IMR-90 (cell line): ENCODE results near the gene TSR3. TPM values are rescaled to one million over a fixed set of nuclear protein-coding genes. Genes with fewer than 3 reads are reported as not detected.

Experiments
- ATAC-seq: fragments of 200-7000 bp; cut with Tn5 transposase; 2 replicates; pipeline ENCODE4 v1.9.1; 2020; ENCODE audit warnings: low read depth, mild to moderate bottlenecking, moderate library complexity
- BruUV-seq: library from RNA; stranded (reverse); fragments of 400-500 nt; replicated peaks from 2 replicates; lab custom pipeline; 2021; lab: Mats Ljungman, UMichigan
- CTCF ChIA-PET: fragments of 300-600 bp; formaldehyde crosslinking; extraction: SDS; loops from one replicate; lab custom pipeline; 2021; ENCODE audit warnings: antibody characterized with exemption; lab: Yijun Ruan, JAX
- POLR2A ChIA-PET: fragments of 300-600 bp; sonication (Branson Sonifier 250); formaldehyde crosslinking; loops from one replicate; lab custom pipeline; 2022; ENCODE audit warnings: antibody characterized with exemption; ENCODE audit not compliant: unreplicated experiment; lab: Charles Lee
- DNase-seq: peaks from one replicate; pipeline ENCODE4 v3.0.0; 2013
- H2AFZ ChIP-seq: replicated peaks from 2 replicates; pipeline ENCODE3; 2013; ENCODE audit warnings: low read length, mild to moderate bottlenecking; ENCODE audit not compliant: poor library complexity
- H2AK5ac ChIP-seq: 2 replicates; pipeline ENCODE4 v1.6.1; 2013; ENCODE audit warnings: low read depth, low read length, inconsistent platforms
- H2AK9ac ChIP-seq: replicated peaks from 2 replicates; pipeline ENCODE3; 2013; ENCODE audit warnings: mild to moderate bottlenecking, low read depth, low read length, moderate library complexity; ENCODE audit not compliant: poor library complexity
- H2BK120ac ChIP-seq: 2 replicates; pipeline ENCODE4 v1.6.1; 2013; ENCODE audit warnings: low read depth, low read length, inconsistent platforms
- H2BK15ac ChIP-seq: 3 replicates; pipeline ENCODE4 v1.6.1; 2013; ENCODE audit warnings: low read depth, low read length, inconsistent platforms
- H2BK20ac ChIP-seq: 2 replicates; pipeline ENCODE4 v1.6.1; 2013; ENCODE audit warnings: low read depth, mild to moderate bottlenecking, inconsistent platforms, low read length, moderate library complexity
- H2BK5ac ChIP-seq: 2 replicates; pipeline ENCODE4 v1.6.1; 2013; ENCODE audit warnings: mild to moderate bottlenecking, low read depth, low read length, inconsistent platforms; ENCODE audit not compliant: poor library complexity, severe bottlenecking
- H3K14ac ChIP-seq: replicated peaks from 2 replicates; pipeline ENCODE4 v1.6.1; 2013; ENCODE audit warnings: low read depth, low read length, inconsistent platforms
- H3K18ac ChIP-seq: 2 replicates; pipeline ENCODE4 v1.6.1; 2013; ENCODE audit warnings: low read depth, low read length, control low read depth
- H3K23ac ChIP-seq: 2 replicates; pipeline ENCODE4 v1.6.1; 2013; ENCODE audit warnings: low read depth, low read length, inconsistent platforms
- H3K27ac ChIP-seq: 2 replicates; pipeline ENCODE4 v1.5.1; 2013; ENCODE audit warnings: mild to moderate bottlenecking, control low read depth, low read length; ENCODE audit not compliant: insufficient read depth
- H3K27me3 ChIP-seq: 2 replicates; pipeline ENCODE4 v1.6.1; 2013; ENCODE audit warnings: low read length; ENCODE audit not compliant: control insufficient read depth, insufficient read depth
- H3K36me3 ChIP-seq: 2 replicates; pipeline ENCODE4 v1.6.1; 2013; ENCODE audit warnings: low read length, mixed read lengths; ENCODE audit not compliant: control insufficient read depth, insufficient read depth
- H3K4ac ChIP-seq: 2 replicates; pipeline ENCODE4 v1.6.1; 2013; ENCODE audit warnings: low read depth, low read length, inconsistent platforms
- H3K4me1 ChIP-seq: 2 replicates; pipeline ENCODE4 v1.6.1; 2013; ENCODE audit warnings: low read length, mixed read lengths; ENCODE audit not compliant: control insufficient read depth, insufficient read depth
- H3K4me2 ChIP-seq: 2 replicates; pipeline ENCODE4 v1.6.1; 2013; ENCODE audit warnings: low read depth, mild to moderate bottlenecking, control low read depth, low read length, moderate library complexity
- H3K4me3 ChIP-seq: 2 replicates; pipeline ENCODE4 v1.5.1; 2013; ENCODE audit warnings: low read depth, mild to moderate bottlenecking, control low read depth, low read length, moderate library complexity; ENCODE audit not compliant: insufficient read depth
- H3K56ac ChIP-seq: 2 replicates; pipeline ENCODE4 v1.6.1; 2013; ENCODE audit warnings: low read length, inconsistent platforms; ENCODE audit not compliant: insufficient read depth; ENCODE audit errors: extremely low read depth
- H3K79me1 ChIP-seq, 2 experiments: 2 replicates each; pipeline ENCODE4 v1.6.1; 2013; ENCODE audit warnings: low read length in 2 of 2, inconsistent platforms in 1 of 2, low read depth in 1 of 2
- H3K9ac ChIP-seq: 2 replicates; pipeline ENCODE4 v1.6.1; 2013; ENCODE audit warnings: low read depth, low read length, control low read depth
- H3K9me1 ChIP-seq: 2 replicates; pipeline ENCODE4 v1.6.1; 2013; ENCODE audit warnings: low read length, inconsistent platforms; ENCODE audit not compliant: insufficient read depth
- H3K9me3 ChIP-seq: 2 replicates; pipeline ENCODE4 v1.6.1; 2013; ENCODE audit warnings: low read length; ENCODE audit not compliant: control insufficient read depth, insufficient read depth
- H4K20me1 ChIP-seq: 2 replicates; pipeline ENCODE4 v1.6.1; 2013; ENCODE audit warnings: low read length, inconsistent platforms; ENCODE audit not compliant: insufficient read depth
- H4K5ac ChIP-seq: 2 replicates; pipeline ENCODE4 v1.6.1; 2013; ENCODE audit warnings: mild to moderate bottlenecking, low read depth, low read length, control low read depth
- H4K8ac ChIP-seq, 2 experiments: 2 replicates each; pipeline ENCODE4 v1.6.1; 2013; ENCODE audit warnings: low read depth in 2 of 2, low read length in 2 of 2, control low read depth in 1 of 2, inconsistent platforms in 1 of 2
- H4K91ac ChIP-seq: 2 replicates; pipeline ENCODE4 v1.6.1; 2013; ENCODE audit warnings: low read depth, low read length, inconsistent platforms; ENCODE audit not compliant: insufficient read depth
- CEBPB ChIP-seq: IDR thresholded peaks from 2 replicates; pipeline ENCODE4 v1.6.1; 2012; ENCODE audit warnings: low read depth, low read length, improper control_type of control experiment
- CHD1 ChIP-seq: IDR thresholded peaks from 2 replicates; pipeline ENCODE4 v1.6.1; 2012; ENCODE audit warnings: low read depth, low read length, improper control_type of control experiment
- ELK1 ChIP-seq: fragments of 150-350 bp; IDR thresholded peaks from 2 replicates; pipeline ENCODE4 v1.6.1; 2016; ENCODE audit warnings: low read depth, mild to moderate bottlenecking, low read length, moderate library complexity, borderline replicate concordance
- FOS ChIP-seq: fragments of 150-350 bp; IDR thresholded peaks from 2 replicates; pipeline ENCODE4 v1.6.1; 2016; ENCODE audit warnings: low read depth, low read length
- MAFK ChIP-seq: IDR thresholded peaks from 2 replicates; pipeline ENCODE4 v1.6.1; 2012; ENCODE audit warnings: low read depth, low read length, improper control_type of control experiment
- MAZ ChIP-seq: IDR thresholded peaks from 2 replicates; pipeline ENCODE4 v1.6.1; 2012; ENCODE audit warnings: low read depth, mild to moderate bottlenecking, low read length, improper control_type of control experiment, moderate library complexity, borderline replicate concordance
- MXI1 ChIP-seq: IDR thresholded peaks from 2 replicates; pipeline ENCODE4 v1.6.1; 2012; ENCODE audit warnings: low read depth, mild to moderate bottlenecking, low read length, moderate library complexity, borderline replicate concordance
- NFE2L2 ChIP-seq: fragments of 150-350 bp; IDR thresholded peaks from 2 replicates; pipeline ENCODE4 v1.6.1; 2016; ENCODE audit warnings: low read depth, mild to moderate bottlenecking, low read length
- POLR2A ChIP-seq: IDR thresholded peaks from 2 replicates; pipeline ENCODE4 v1.6.1; 2012; ENCODE audit warnings: mild to moderate bottlenecking, low read depth, low read length
- RFX5 ChIP-seq: IDR thresholded peaks from 2 replicates; pipeline ENCODE4 v1.8.0; 2012; ENCODE audit warnings: low read depth, mild to moderate bottlenecking, low read length, moderate library complexity
- SMC3 ChIP-seq: fragments of 150-350 bp; IDR thresholded peaks from 2 replicates; pipeline ENCODE4 v1.6.1; 2016; ENCODE audit warnings: low read depth, mild to moderate bottlenecking, antibody characterized with exemption, low read length, moderate library complexity
- USF2 ChIP-seq: fragments of 150-350 bp; IDR thresholded peaks from 2 replicates; pipeline ENCODE4 v1.6.1; 2017; ENCODE audit warnings: mild to moderate bottlenecking, antibody characterized with exemption, low read length, low read depth
- WGBS, 2 experiments: methylation state at CpG; one replicate each; pipeline versions ENCODE4 v1.1.5 to v1.1.7; 2013; ENCODE audit warnings: missing lambda C conversion rate in 2 of 2; ENCODE audit not compliant: insufficient read length in 1 of 2; ENCODE audit errors: extremely low coverage in 2 of 2; 5-methylcytosine and 5-hydroxymethylcytosine counted together
- dilution Hi-C: fragments of 300-500 bp; cut with HindIII; formaldehyde crosslinking; loops from one replicate; pipeline ENCODE4 v1.14.3; 2018; ENCODE audit warnings: low sequenced_read_pairs; ENCODE audit not compliant: unreplicated experiment
- in situ Hi-C: fragments of 300-500 bp; cut with MboI; formaldehyde crosslinking; loops from 3 replicates; pipeline ENCODE4 v1.14.3; 2019; ENCODE audit warnings: low sequenced_read_pairs, inconsistent platforms, mixed read lengths
- intact Hi-C: fragments of 100-400 bp; cut with micrococcal nuclease; formaldehyde crosslinking; loops from 2 replicates; pipeline ENCODE4 v1.10.0; 2022
- polyA plus RNA-seq, 3 experiments: library from polyadenylated mRNA; depleted of rRNA; stranded (reverse); fragments of >200 nt; gene quantifications; 2 replicates each; pipeline ENCODE4 v1.2.3, GENCODE V29; 2012; ENCODE audit warnings: low replicate concordance in 1 of 3
- total RNA-seq: library from RNA; depleted of rRNA; stranded (reverse); fragments of >200 nt; gene quantifications from 2 replicates; pipeline ENCODE4 v1.2.3, GENCODE V29; 2012

The TSR3 gene
- total and polyA plus RNA-seq, 2 of the 4 experiments (the other 2 are of a cell fraction): 38.0 to 52.9 TPM

GRCh38 chr16:1349351-1349750 lies 2.3 kb downstream of the TSR3 start:
- H2BK20ac ChIP-seq: no peak overlapping the region
- H4K8ac ChIP-seq: no peak overlapping the region
- no peak overlapping the region for H3K56ac ChIP-seq
- H3K23ac ChIP-seq: no peak overlapping the region
- no peak overlapping the region for H3K4ac ChIP-seq
- no peak overlapping the region for H2AK9ac ChIP-seq
- peaks cover 9% of the 10 kb centered on the region for H3K4me1 ChIP-seq
- H3K9me1 ChIP-seq: no peaks in the 10 kb centered on the region
- H3K18ac ChIP-seq: no peak overlapping the region
- H2AK5ac ChIP-seq: no peak overlapping the region
- no peak overlapping the region for H3K9ac ChIP-seq
- no peak overlapping the region for H3K27ac ChIP-seq
- no peak overlapping the region for H4K91ac ChIP-seq
- in situ Hi-C loops (no loop called here), intact Hi-C loops (no loop called here), dilution Hi-C loops (no loop called here)
- no peak overlapping the region for H3K4me2 ChIP-seq
- H4K5ac ChIP-seq: no peak overlapping the region
- CTCF ChIA-PET: no interaction called here
- no peak overlapping the region for H2AFZ ChIP-seq
- H4K20me1 ChIP-seq: peaks cover 9% of the 10 kb centered on the region
- H3K36me3 ChIP-seq: peaks cover 25% of the 10 kb centered on the region
- H3K9me3 ChIP-seq: no peaks in the 10 kb centered on the region
- no TSS peak for BruUV-seq
- peaks cover 18 to 48% of the 10 kb centered on the region in 2 experiments for H3K79me1 ChIP-seq
- TF ChIP-seq RFX5 (no peak), ELK1 (no peak), USF2 (no peak), CHD1 (no peak), MAFK (no peak), POLR2A (no peak), MAZ (no peak), MXI1 (no peak), SMC3 (no peak), CEBPB (no peak), NFE2L2 (no peak), FOS (no peak)
- H2BK120ac ChIP-seq: no peak overlapping the region
- H3K27me3 ChIP-seq: no peaks in the 10 kb centered on the region
- H2BK15ac ChIP-seq: no peak overlapping the region
- H2BK5ac ChIP-seq: no peak overlapping the region
- DNase-seq (no peak), ATAC-seq (no peak)
- POLR2A ChIA-PET: no interaction called here
- H3K4me3 ChIP-seq: no peak overlapping the region
- no peak overlapping the region for H3K14ac ChIP-seq
- 67% methylated on average over 1 of the region's 16 CpGs; no CpG with 5 or more reads in 1 of the 2 experiments for WGBS, 2 experiments
